H1 (cell line): ENCODE measurements around the gene YWHAG. TPM values are rescaled to one million over a fixed set of nuclear protein-coding genes. Genes with fewer than 3 reads are reported as not detected.

ENCODE experiments used
- CTCF ChIA-PET: fragments of 300-600 bp; sonication (Branson Sonifier 250); formaldehyde crosslinking; loops from one replicate; lab custom pipeline; 2021; ENCODE audit not compliant: partially characterized antibody; lab: Charles Lee
- POLR2A ChIA-PET: fragments of 300-600 bp; sonication (Branson Sonifier 250); formaldehyde crosslinking; loops from one replicate; lab custom pipeline; 2021; ENCODE audit warnings: inconsistent platforms; ENCODE audit not compliant: partially characterized antibody; lab: Charles Lee
- DNase-seq, 2 experiments: peaks; one replicate each; pipeline versions ENCODE4 v3.0.0 to v3.0.0-alpha.2; 2010 to 2022; ENCODE audit warnings: low spot score in 2 of 2, low read depth in 1 of 2, mixed read lengths in 1 of 2
- FAIRE-seq: peaks from 2 replicates; lab custom pipeline; 2011; peaks lifted over from hg19 to GRCh38; lab: Jason Lieb, UNC
- H2AFZ ChIP-seq: 2 replicates; pipeline ENCODE4 v1.8.1; 2012; ENCODE audit warnings: low read length, inconsistent platforms
- H2AK5ac ChIP-seq: 2 replicates; pipeline ENCODE4 v1.6.1; 2013; ENCODE audit warnings: low read depth, low read length
- H2BK120ac ChIP-seq: replicated peaks from 2 replicates; pipeline ENCODE3; 2013; ENCODE audit warnings: low read depth, low read length, inconsistent platforms
- H2BK12ac ChIP-seq: 2 replicates; pipeline ENCODE4 v1.6.1; 2013; ENCODE audit warnings: low read depth, low read length
- H2BK15ac ChIP-seq: 2 replicates; pipeline ENCODE4 v1.6.1; 2013; ENCODE audit warnings: low read length
- H2BK20ac ChIP-seq: 2 replicates; pipeline ENCODE4 v1.6.1; 2013; ENCODE audit warnings: low read length
- H2BK5ac ChIP-seq: 2 replicates; pipeline ENCODE4 v1.6.1; 2013; ENCODE audit warnings: low read depth, low read length
- H3K14ac ChIP-seq: 2 replicates; pipeline ENCODE4 v1.6.1; 2013; ENCODE audit warnings: inconsistent platforms; ENCODE audit not compliant: insufficient read length
- H3K18ac ChIP-seq: 2 replicates; pipeline ENCODE4 v1.6.1; 2013; ENCODE audit warnings: low read length; ENCODE audit errors: extremely low read depth
- H3K23ac ChIP-seq: 2 replicates; pipeline ENCODE4 v1.6.1; 2013; ENCODE audit warnings: inconsistent platforms; ENCODE audit not compliant: insufficient read length
- H3K23me2 ChIP-seq: 2 replicates; pipeline ENCODE4 v1.6.1; 2013; ENCODE audit warnings: low read depth, low read length
- H3K27ac ChIP-seq: 2 replicates; pipeline ENCODE4 v1.6.1; 2011; ENCODE audit warnings: low read depth, low read length, inconsistent platforms
- H3K27me3 ChIP-seq, 4 experiments: replicated peaks in 1 of 4; 1 replicate in 1 of 4; 2 replicates in 3 of 4; pipeline versions ENCODE4 v1.6.1 to v1.8.1; 2011 to 2013; ENCODE audit warnings: low read length in 3 of 4, mild to moderate bottlenecking in 3 of 4, inconsistent platforms in 2 of 4, mixed read lengths in 2 of 4, moderate library complexity in 1 of 4; ENCODE audit not compliant: control insufficient read depth in 3 of 4, insufficient read depth in 3 of 4; ENCODE audit errors: extremely low read depth in 1 of 4
- H3K36me3 ChIP-seq, 4 experiments: 2 replicates each; pipeline versions ENCODE4 v1.6.1 to v1.8.1; 2011 to 2013; ENCODE audit warnings: mild to moderate bottlenecking in 4 of 4, low read length in 3 of 4, moderate library complexity in 2 of 4, control low read depth in 1 of 4, inconsistent platforms in 1 of 4; ENCODE audit not compliant: insufficient read depth in 4 of 4, control insufficient read depth in 2 of 4
- H3K4ac ChIP-seq: replicated peaks from 2 replicates; pipeline ENCODE3; 2013; ENCODE audit warnings: low read length, low read depth, mixed read lengths, inconsistent platforms; ENCODE audit not compliant: insufficient read length
- H3K4me1 ChIP-seq, 4 experiments: replicated peaks in 1 of 4; 1 replicate in 1 of 4; 2 replicates in 3 of 4; pipeline versions ENCODE4 v1.6.1 to v1.8.1; 2011 to 2013; ENCODE audit warnings: low read length in 3 of 4, inconsistent platforms in 2 of 4, mixed read lengths in 1 of 4; ENCODE audit not compliant: insufficient read depth in 4 of 4, control insufficient read depth in 3 of 4
- H3K4me2 ChIP-seq, 2 experiments: 2 replicates each; pipeline versions ENCODE4 v1.6.1 to v1.8.1; 2011 to 2013; ENCODE audit warnings: low read depth in 2 of 2, low read length in 2 of 2, control low read depth in 1 of 2, inconsistent platforms in 1 of 2, mild to moderate bottlenecking in 1 of 2; ENCODE audit not compliant: insufficient read depth in 1 of 2
- H3K4me3 ChIP-seq, 4 experiments: fragments of 200-600, 300-600 bp in 1 of 4; sonication (generic), shearing (Covaris generic), sonication (Bioruptor Twin) in 1 of 4; 2 replicates each; pipeline versions ENCODE4 v1.5.1 to v1.8.1; 2011 to 2016; ENCODE audit warnings: low read length in 4 of 4, low read depth in 3 of 4, control low read depth in 2 of 4, inconsistent platforms in 2 of 4, mild to moderate bottlenecking in 2 of 4, mixed read lengths in 1 of 4, moderate library complexity in 1 of 4; ENCODE audit not compliant: insufficient read depth in 2 of 4; ENCODE audit errors: extremely low read depth in 1 of 4
- H3K56ac ChIP-seq: replicated peaks from 2 replicates; pipeline ENCODE3; 2013; ENCODE audit warnings: low read depth, mild to moderate bottlenecking, mixed read lengths, low read length, inconsistent platforms; ENCODE audit not compliant: insufficient read length
- H3K79me1 ChIP-seq: 2 replicates; pipeline ENCODE4 v1.6.1; 2013; ENCODE audit warnings: low read depth, low read length, control low read depth
- H3K79me2 ChIP-seq, 2 experiments: 2 replicates each; pipeline versions ENCODE4 v1.6.1 to v1.8.1; 2012 to 2013; ENCODE audit warnings: low read length in 2 of 2, mild to moderate bottlenecking in 2 of 2, inconsistent platforms in 1 of 2; ENCODE audit not compliant: insufficient read depth in 2 of 2, control insufficient read depth in 1 of 2
- H3K9ac ChIP-seq, 4 experiments: replicated peaks in 1 of 4; 1 replicate in 1 of 4; 2 replicates in 3 of 4; pipeline versions ENCODE4 v1.6.1 to v1.8.1; 2011 to 2013; ENCODE audit warnings: low read depth in 3 of 4, low read length in 3 of 4, control low read depth in 2 of 4, mild to moderate bottlenecking in 2 of 4, moderate library complexity in 2 of 4, inconsistent platforms in 1 of 4; ENCODE audit errors: extremely low read depth in 1 of 4
- H3K9me3 ChIP-seq, 2 experiments: 2 replicates each; pipeline versions ENCODE4 v1.6.1 to v1.8.1; 2012 to 2013; ENCODE audit warnings: mild to moderate bottlenecking in 2 of 2, moderate library complexity in 2 of 2, control low read depth in 1 of 2, inconsistent platforms in 1 of 2, low read depth in 1 of 2, low read length in 1 of 2, mixed read lengths in 1 of 2; ENCODE audit not compliant: insufficient read depth in 2 of 2
- H4K20me1 ChIP-seq, 2 experiments: replicated peaks in 1 of 2; 2 replicates each; pipeline versions ENCODE3 to v1.8.1; 2011 to 2013; ENCODE audit warnings: inconsistent platforms in 2 of 2, low read length in 2 of 2, mild to moderate bottlenecking in 1 of 2; ENCODE audit not compliant: insufficient read depth in 2 of 2, control insufficient read depth in 1 of 2
- H4K5ac ChIP-seq: 2 replicates; pipeline ENCODE4 v1.6.1; 2013; ENCODE audit warnings: low read length, low read depth, mixed read lengths, inconsistent platforms; ENCODE audit not compliant: insufficient read length
- H4K8ac ChIP-seq: 2 replicates; pipeline ENCODE4 v1.8.0; 2013; ENCODE audit warnings: mild to moderate bottlenecking, moderate library complexity, low read length, inconsistent platforms; ENCODE audit not compliant: insufficient read depth; ENCODE audit errors: extremely low read depth
- H4K91ac ChIP-seq: replicated peaks from 2 replicates; pipeline ENCODE3; 2013; ENCODE audit warnings: low read length, mixed read lengths, inconsistent platforms; ENCODE audit not compliant: insufficient read length
- ASH2L ChIP-seq: fragments of 200-600, 300-600 bp; sonication (generic); IDR thresholded peaks from one replicate; pipeline ENCODE4 v1.7.1; 2017; ENCODE audit warnings: low read length
- CBX5 ChIP-seq: fragments of 300-800, 300-1000 bp; sonication (generic); IDR thresholded peaks from 2 replicates; pipeline ENCODE4 v1.7.1; 2016; ENCODE audit warnings: antibody characterized with exemption, low read length, low read depth
- CREB1 ChIP-seq: IDR thresholded peaks from 2 replicates; pipeline ENCODE4 v1.6.1; 2012; ENCODE audit warnings: inconsistent platforms
- CTBP2 ChIP-seq: IDR thresholded peaks from 2 replicates; pipeline ENCODE4 v1.7.0; 2011; ENCODE audit warnings: borderline replicate concordance, mild to moderate bottlenecking, moderate library complexity, mixed read lengths, low read length; ENCODE audit not compliant: insufficient read depth, insufficient read length
- EGR1 ChIP-seq: IDR thresholded peaks from 2 replicates; pipeline ENCODE4 v1.6.1; 2011; ENCODE audit warnings: low read depth, low read length, borderline replicate concordance
- POLR2A ChIP-seq, 2 experiments: IDR thresholded peaks; 1 replicate in 1 of 2; 2 replicates in 1 of 2; pipeline ENCODE4 v1.6.1; 2011; ENCODE audit warnings: low read depth in 2 of 2, low read length in 2 of 2, mild to moderate bottlenecking in 2 of 2; ENCODE audit errors: control extremely low read depth in 1 of 2
- RAD21 ChIP-seq, 2 experiments: IDR thresholded peaks in 1 of 2; conservative IDR thresholded peaks in 1 of 2; 2 replicates each; pipeline ENCODE4 v1.6.1; 2011; ENCODE audit warnings: low read depth in 2 of 2, low read length in 2 of 2, improper control_type of control experiment in 1 of 2, inconsistent platforms in 1 of 2, mild to moderate bottlenecking in 1 of 2, moderate library complexity in 1 of 2
- RFX5 ChIP-seq: IDR thresholded peaks from 2 replicates; pipeline ENCODE4 v1.6.1; 2011; ENCODE audit warnings: low read depth, low read length, improper control_type of control experiment, borderline replicate concordance
- SP1 ChIP-seq: IDR thresholded peaks from 2 replicates; pipeline ENCODE4 v1.6.1; 2011; ENCODE audit warnings: low read depth, low read length
- TAF1 ChIP-seq: IDR thresholded peaks from 2 replicates; pipeline ENCODE4 v1.6.1; 2011; ENCODE audit warnings: mild to moderate bottlenecking, low read depth, low read length
- TAF7 ChIP-seq: optimal IDR thresholded peaks from 2 replicates; pipeline ENCODE3; 2011; ENCODE audit warnings: low read depth, mild to moderate bottlenecking, inconsistent platforms, low read length, moderate library complexity, borderline replicate concordance
- WGBS, 2 experiments: shearing (Covaris generic) in 1 of 2; methylation state at CpG; one replicate each; pipeline versions ENCODE4 v1.1.6 to v1.1.7; 2013 to 2015; ENCODE audit warnings: low lambda C conversion rate in 2 of 2, mixed read lengths in 2 of 2, inconsistent platforms in 1 of 2, low coverage in 1 of 2, missing lambda C conversion rate in 1 of 2; ENCODE audit not compliant: insufficient replicate concordance in 2 of 2, insufficient coverage in 1 of 2, insufficient read length in 1 of 2; ENCODE audit errors: extremely low coverage in 1 of 2, missing lambda C conversion rate in 1 of 2; 5-methylcytosine and 5-hydroxymethylcytosine counted together
- polyA plus RNA-seq, 7 experiments: library from polyadenylated mRNA; depleted of rRNA in 3 of 7; stranded (reverse) in 5 of 7; unstranded in 2 of 7; fragments of >200 nt in 5 of 7; fragments of 200-250 nt in 2 of 7; gene quantifications; 1 replicate in 5 of 7; 2 replicates in 1 of 7; 4 replicates in 1 of 7; pipeline versions ENCODE4 v1.2.1 to v1.2.3, GENCODE V29; 2011 to 2013; ENCODE audit warnings: missing spikeins in 2 of 7, mixed read lengths in 2 of 7
- total RNA-seq: library from RNA; stranded (reverse); fragmentation: NEBNext Ultra II Directional; extraction: Animal tissue kit (Norgen Biotek cat#: 25700); gene quantifications from 2 replicates; pipeline ENCODE4 v1.2.1, GENCODE V29; 2021
- TF ChIP-seq, protein P1 (sequence below): IDR thresholded peaks from 2 replicates; pipeline ENCODE4 v1.6.1; 2012; ENCODE audit warnings: inconsistent platforms
- TF ChIP-seq, protein P2 (sequence below): IDR thresholded peaks from 2 replicates; pipeline ENCODE4 v1.6.1; 2011; ENCODE audit warnings: low read length, improper control_type of control experiment

The YWHAG gene
- total and polyA plus RNA-seq, 2 of the 8 experiments (the other 6 are each of a cell fraction or from before 2014, with no cell fraction given), result 57.2 to 241 TPM

DNA sequence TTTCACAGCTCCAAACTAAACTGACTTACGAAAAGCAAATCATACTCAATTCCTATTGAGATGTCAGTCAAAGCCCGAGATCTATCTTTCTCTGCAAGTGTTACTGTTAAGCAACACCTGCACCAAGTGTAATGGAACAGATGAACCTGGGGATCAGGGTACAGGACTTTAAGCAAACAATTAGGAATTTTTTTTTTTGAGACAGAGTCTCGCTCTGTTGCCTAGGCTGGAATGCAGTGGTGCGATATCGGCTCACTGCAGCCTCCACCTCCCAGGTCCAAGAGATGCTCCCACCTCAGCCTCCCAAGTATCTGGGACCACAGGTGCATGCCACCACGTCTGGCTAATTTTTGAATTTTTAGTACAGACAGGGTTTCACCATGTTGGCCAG is 14.9 kb downstream of the YWHAG start:
- FAIRE-seq, result no peak
- Histone ChIP-seq H4K5ac (no peak overlapping the region), H4K91ac (no peak overlapping the region), H4K8ac (no peak overlapping the region), H3K9ac (no peak overlapping the region), H3K79me2 (peaks cover 43 to 99% of the 10 kb centered on the region in 2 experiments), H3K4ac (no peak overlapping the region), H4K20me1 (peaks cover 26 to 44% of the 10 kb centered on the region in 2 experiments), H3K56ac (no peak overlapping the region), H3K27ac (no peak overlapping the region), H3K36me3 (peaks cover 14 to 74% (median 47%) of the 10 kb centered on the region in 4 experiments), H3K9me3 (no peaks in the 10 kb centered on the region), H3K4me3 (no peak overlapping the region), H3K23me2 (no peaks in the 10 kb centered on the region), H2BK12ac (no peak overlapping the region), H3K27me3 (no peaks in the 10 kb centered on the region), H3K79me1 (peaks cover 16% of the 10 kb centered on the region), H3K14ac (no peak overlapping the region), H3K4me1 (0 out of 7 replicates have a peak, but pooled peaks cover 0 to 2% (median 0%) of the 10 kb centered on the region in 4 experiments), H2BK5ac (no peak overlapping the region), H3K4me2 (no peak overlapping the region), H2BK20ac (no peak overlapping the region), H2BK15ac (no peak overlapping the region), H2BK120ac (no peak overlapping the region), H3K18ac (no peak overlapping the region), H2AFZ (no peak overlapping the region), H3K23ac (no peak overlapping the region), H2AK5ac (no peak overlapping the region)
- no peak for DNase-seq
- 92% methylated on average over 6 of the region's 6 CpGs; no CpG with 5 or more reads in 1 of the 2 experiments for WGBS, 2 experiments
- ChIA-PET POLR2A (interaction anchor here (0.7 to 15.6 kb wide), 7 partner anchors 10 to 89 kb away, joined by 3 to 249 read pairs (median 6); partner anchors contain the start of gene YWHAG), CTCF (interaction anchor here (0.5 to 0.7 kb wide), 2 partner anchors 11 to 41 kb away, joined by 3 read pairs; no protein-coding TSS in a partner anchor)
- no peak for TF ChIP-seq RFX5
- no peak for TF ChIP-seq POLR2A (IDR thresholded peaks at IDR 0.05; ENCODE audit: control extremely low read depth in 1 of 2, low read depth in 2 of 2, low read length in 2 of 2)
- no peak for TF ChIP-seq RAD21 (IDR thresholded peaks at IDR 0.05 in 1 of 2, conservative IDR thresholded peaks at IDR 0.05 in 1 of 2; ENCODE audit: low read depth in 2 of 2, low read length in 2 of 2)
- TF ChIP-seq ASH2L, result no peak
- no peak for TF ChIP-seq TAF1
- TF ChIP-seq EGR1, result no peak
- no peak for TF ChIP-seq CREB1
- TF ChIP-seq, protein P1, sequence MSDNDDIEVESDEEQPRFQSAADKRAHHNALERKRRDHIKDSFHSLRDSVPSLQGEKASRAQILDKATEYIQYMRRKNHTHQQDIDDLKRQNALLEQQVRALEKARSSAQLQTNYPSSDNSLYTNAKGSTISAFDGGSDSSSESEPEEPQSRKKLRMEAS, result no peak
- no peak for TF ChIP-seq SP1
- TF ChIP-seq, protein P2, sequence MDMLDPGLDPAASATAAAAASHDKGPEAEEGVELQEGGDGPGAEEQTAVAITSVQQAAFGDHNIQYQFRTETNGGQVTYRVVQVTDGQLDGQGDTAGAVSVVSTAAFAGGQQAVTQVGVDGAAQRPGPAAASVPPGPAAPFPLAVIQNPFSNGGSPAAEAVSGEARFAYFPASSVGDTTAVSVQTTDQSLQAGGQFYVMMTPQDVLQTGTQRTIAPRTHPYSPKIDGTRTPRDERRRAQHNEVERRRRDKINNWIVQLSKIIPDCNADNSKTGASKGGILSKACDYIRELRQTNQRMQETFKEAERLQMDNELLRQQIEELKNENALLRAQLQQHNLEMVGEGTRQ, result no peak
- no peak for TF ChIP-seq TAF7
- TF ChIP-seq CTBP2, result no peak
- no peak for TF ChIP-seq CBX5
